ENCODE data around the gene CELA2A. TPM values are rescaled to one million over a fixed set of nuclear protein-coding genes. Genes with fewer than 3 reads are reported as not detected.

Gene CELA2A
- not detected for polyA plus RNA-seq (2013, experiment 1 of 2)
- not detected for polyA plus RNA-seq (2013, experiment 2 of 2)

DNA sequence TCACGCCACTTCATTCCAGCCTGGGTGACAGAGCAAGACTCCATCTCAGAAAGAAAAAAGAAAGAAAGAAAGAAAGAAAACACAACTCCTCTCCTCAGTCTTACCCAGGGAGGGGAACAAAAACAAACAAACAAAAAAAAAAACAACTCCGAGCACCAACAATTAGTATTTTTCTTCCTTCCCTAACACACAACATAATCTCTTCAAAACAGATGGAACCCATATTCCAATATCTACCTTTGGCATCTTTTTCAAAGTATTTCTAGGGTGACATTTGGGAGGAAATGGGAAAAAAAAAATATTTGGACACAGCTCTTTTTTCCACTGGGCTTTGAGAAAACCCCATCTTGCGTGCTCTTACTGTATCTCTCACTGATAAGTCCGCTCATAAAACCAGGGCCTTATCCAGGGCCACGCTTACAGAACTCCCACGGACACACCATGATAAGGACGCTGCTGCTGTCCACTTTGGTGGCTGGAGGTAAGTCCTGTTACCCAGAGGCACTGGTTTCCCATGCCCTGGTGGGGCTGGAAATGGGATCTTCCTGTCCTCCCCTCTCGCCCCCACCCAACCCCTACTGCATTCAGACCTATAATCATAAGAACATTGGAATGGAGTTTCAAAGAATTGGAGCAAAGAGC lies at the start of gene CELA2A:
CELA2A (plus strand) TSS at position 420 of the 642 bp plus-strand sequence; CDS start at position 442, 22 bp downstream.
- 93% methylated on average over 6 of the region's 8 CpGs for WGBS
- no peaks in the 10 kb centered on the region for H3K9me3 ChIP-seq (ENCODE audit: insufficient read depth, low read depth, low read length)
- H3K27ac ChIP-seq (ENCODE audit: low read depth, low read length), result no peak within 1 kb of the TSS
- no peaks in the 10 kb centered on the region for H3K27me3 ChIP-seq (ENCODE audit: insufficient read depth, low read length)
- H3K4me1 ChIP-seq (ENCODE audit: insufficient read depth, low read length), result no peaks in the 10 kb centered on the region; the same call in 1 of the 2 replicates
- no peaks in the 10 kb centered on the region for H3K36me3 ChIP-seq (ENCODE audit: insufficient read depth, low read length)
- no peak within 1 kb of the TSS for H3K4me3 ChIP-seq (ENCODE audit: low read length)
- no peak within 1 kb of the TSS for H3K9ac ChIP-seq (ENCODE audit: low read depth, low read length)

DNA sequence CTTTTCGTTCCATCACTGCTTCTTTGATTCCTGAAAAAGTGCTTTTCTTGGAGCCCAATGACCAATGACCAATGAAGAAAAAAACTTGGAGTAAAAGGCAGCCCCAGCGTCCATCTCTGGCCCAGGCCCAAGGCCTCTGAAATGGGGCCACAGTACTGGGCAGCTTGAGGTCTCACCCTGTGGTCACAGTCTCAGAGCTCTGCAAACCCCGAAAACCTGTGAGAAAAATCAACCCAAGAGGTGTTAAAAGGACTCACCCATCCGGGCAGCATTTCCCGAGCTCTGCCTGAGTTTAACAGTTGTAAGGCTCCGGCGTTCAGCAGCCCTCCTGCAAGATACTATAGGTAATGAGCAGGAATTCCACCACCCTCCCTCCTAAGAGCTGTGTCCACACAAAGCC lies 49.0 kb upstream of the CELA2A start:
- Histone ChIP-seq H3K9me3 (ENCODE audit: insufficient read depth, low read depth, low read length) (no peaks in the 10 kb centered on the region), H3K27me3 (ENCODE audit: insufficient read depth, low read length) (peaks cover 36% of the 10 kb centered on the region), H3K4me1 (ENCODE audit: insufficient read depth, low read length) (peaks cover 11% of the 10 kb centered on the region), H3K36me3 (ENCODE audit: insufficient read depth, low read length) (no peaks in the 10 kb centered on the region), H3K27ac (ENCODE audit: low read depth, low read length) (no peak overlapping the region), H3K4me3 (ENCODE audit: low read length) (no peak overlapping the region), H3K9ac (ENCODE audit: low read depth, low read length) (no peak overlapping the region)
- WGBS, result 88% methylated on average over 7 of the region's 7 CpGs

DNA sequence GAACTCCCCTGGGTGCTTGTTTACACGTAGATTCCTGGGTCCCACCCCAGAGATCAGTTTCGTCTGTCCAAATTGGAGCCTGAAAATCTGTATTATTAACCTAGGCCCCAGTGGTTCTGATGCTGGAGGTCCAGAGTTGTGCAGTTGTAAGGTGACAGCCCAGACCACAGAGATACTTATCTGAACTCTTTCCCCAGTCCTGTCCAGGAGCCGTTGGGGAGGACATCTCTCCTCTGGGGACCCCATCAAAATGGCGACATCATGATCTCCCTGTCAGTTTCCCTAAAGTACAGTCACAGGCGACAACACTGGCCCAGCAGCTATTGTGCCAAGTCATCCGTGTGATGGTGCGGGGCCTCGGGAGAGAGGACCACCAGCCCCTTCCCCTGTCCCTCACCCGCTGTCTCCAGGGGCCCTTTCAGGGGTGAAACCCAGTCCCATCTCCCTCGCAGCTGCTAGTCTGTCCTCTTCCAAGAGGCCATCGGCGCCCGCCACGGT lies 47.6 kb upstream of the CELA2A start:
- no peaks in the 10 kb centered on the region for H3K9me3 ChIP-seq (ENCODE audit: insufficient read depth, low read depth, low read length)
- peaks cover 36% of the 10 kb centered on the region for H3K27me3 ChIP-seq (ENCODE audit: insufficient read depth, low read length)
- no peaks in the 10 kb centered on the region for H3K36me3 ChIP-seq (ENCODE audit: insufficient read depth, low read length)
- H3K27ac ChIP-seq (ENCODE audit: low read depth, low read length), result no peak overlapping the region
- peak overlapping the region; percentile 65 for H3K9ac ChIP-seq (ENCODE audit: low read depth, low read length)
- H3K4me3 ChIP-seq (ENCODE audit: low read length), result peak overlapping the region; percentile 77
- 25% methylated on average over 14 of the region's 14 CpGs for WGBS
- peaks cover 11% of the 10 kb centered on the region for H3K4me1 ChIP-seq (ENCODE audit: insufficient read depth, low read length)

DNA sequence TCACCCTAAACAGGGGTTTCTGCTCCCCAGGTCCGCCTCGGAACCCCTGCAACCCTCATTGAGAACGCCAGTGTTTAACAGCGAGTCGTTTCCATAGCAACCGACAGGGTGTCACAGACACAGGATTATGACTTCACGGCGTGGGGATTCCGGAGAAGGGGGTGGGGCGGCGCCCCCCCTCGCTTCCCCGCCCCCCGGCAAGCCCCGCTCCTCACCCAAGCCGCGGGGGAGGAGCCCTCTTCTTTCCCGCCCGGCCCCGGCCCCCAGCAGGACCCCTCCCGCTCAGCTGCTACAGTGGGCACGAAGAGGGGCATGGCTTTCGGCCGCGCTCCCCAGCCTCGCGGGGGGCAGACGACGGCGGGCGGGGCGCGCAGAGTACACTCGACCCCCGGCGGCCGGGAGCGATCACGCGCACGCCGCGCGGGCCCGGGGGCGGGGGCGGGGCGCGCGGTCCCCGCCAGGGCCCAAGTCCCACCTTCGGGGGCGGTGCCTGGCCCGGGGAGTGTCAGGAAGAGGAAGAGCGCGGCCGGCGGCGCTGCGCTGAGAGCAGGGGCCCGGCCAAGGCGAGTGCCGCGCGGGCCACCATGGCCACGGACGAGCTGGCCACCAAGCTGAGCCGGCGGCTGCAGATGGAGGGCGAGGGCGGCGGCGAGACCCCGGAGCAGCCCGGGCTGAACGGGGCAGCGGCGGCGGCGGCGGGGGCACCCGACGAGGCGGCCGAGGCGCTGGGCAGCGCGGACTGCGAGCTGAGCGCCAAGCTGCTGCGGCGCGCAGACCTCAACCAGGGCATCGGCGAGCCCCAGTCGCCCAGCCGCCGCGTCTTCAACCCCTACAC lies 46.9 kb upstream of the CELA2A start, which contains the start of gene EFHD2:
EFHD2 (plus strand) TSS at position 501 of the 835 bp plus-strand sequence; CDS start at position 585, 84 bp downstream.
- Histone ChIP-seq H3K9me3 (ENCODE audit: insufficient read depth, low read depth, low read length) (no peaks in the 10 kb centered on the region), H3K4me1 (ENCODE audit: insufficient read depth, low read length) (peaks cover 11% of the 10 kb centered on the region), H3K27ac (ENCODE audit: low read depth, low read length) (no peak within 1 kb of the TSS), H3K27me3 (ENCODE audit: insufficient read depth, low read length) (peaks cover 36% of the 10 kb centered on the region), H3K4me3 (ENCODE audit: low read length) (peak within 1 kb of the TSS; percentile 77), H3K9ac (ENCODE audit: low read depth, low read length) (peak within 1 kb of the TSS; percentile 65), H3K36me3 (ENCODE audit: insufficient read depth, low read length) (no peaks in the 10 kb centered on the region)
- WGBS, result under 1% methylated on average over 97 of the region's 99 CpGs

GRCh38 chr1:15410223-15410883 lies 46.2 kb upstream of the CELA2A start:
- Histone ChIP-seq H3K4me1 (ENCODE audit: insufficient read depth, low read length) (peaks cover 11% of the 10 kb centered on the region), H3K36me3 (ENCODE audit: insufficient read depth, low read length) (no peaks in the 10 kb centered on the region), H3K27ac (ENCODE audit: low read depth, low read length) (no peak overlapping the region), H3K9me3 (ENCODE audit: insufficient read depth, low read depth, low read length) (no peaks in the 10 kb centered on the region), H3K9ac (ENCODE audit: low read depth, low read length) (peak overlapping the region; percentile 44; the same call in 1 of the 2 replicates), H3K4me3 (ENCODE audit: low read length) (peak overlapping the region; percentile 77), H3K27me3 (ENCODE audit: insufficient read depth, low read length) (peaks cover 36% of the 10 kb centered on the region)
- WGBS, result 4% methylated on average over 53 of the region's 53 CpGs

GRCh38 chr1:15410884-15411245 lies 45.7 kb upstream of the CELA2A start:
- Histone ChIP-seq H3K4me3 (ENCODE audit: low read length) (peak overlapping the region; percentile 77), H3K27me3 (ENCODE audit: insufficient read depth, low read length) (peaks cover 36% of the 10 kb centered on the region), H3K36me3 (ENCODE audit: insufficient read depth, low read length) (no peaks in the 10 kb centered on the region), H3K9ac (ENCODE audit: low read depth, low read length) (no peak overlapping the region), H3K9me3 (ENCODE audit: insufficient read depth, low read depth, low read length) (no peaks in the 10 kb centered on the region), H3K27ac (ENCODE audit: low read depth, low read length) (no peak overlapping the region), H3K4me1 (ENCODE audit: insufficient read depth, low read length) (peaks cover 11% of the 10 kb centered on the region)
- WGBS, result 60% methylated on average over 11 of the region's 11 CpGs

GRCh38 chr1:15411593-15412137 lies 44.9 kb upstream of the CELA2A start:
- 64% methylated on average over 12 of the region's 12 CpGs for WGBS
- Histone ChIP-seq H3K9ac (ENCODE audit: low read depth, low read length) (no peak overlapping the region), H3K27ac (ENCODE audit: low read depth, low read length) (no peak overlapping the region)

DNA sequence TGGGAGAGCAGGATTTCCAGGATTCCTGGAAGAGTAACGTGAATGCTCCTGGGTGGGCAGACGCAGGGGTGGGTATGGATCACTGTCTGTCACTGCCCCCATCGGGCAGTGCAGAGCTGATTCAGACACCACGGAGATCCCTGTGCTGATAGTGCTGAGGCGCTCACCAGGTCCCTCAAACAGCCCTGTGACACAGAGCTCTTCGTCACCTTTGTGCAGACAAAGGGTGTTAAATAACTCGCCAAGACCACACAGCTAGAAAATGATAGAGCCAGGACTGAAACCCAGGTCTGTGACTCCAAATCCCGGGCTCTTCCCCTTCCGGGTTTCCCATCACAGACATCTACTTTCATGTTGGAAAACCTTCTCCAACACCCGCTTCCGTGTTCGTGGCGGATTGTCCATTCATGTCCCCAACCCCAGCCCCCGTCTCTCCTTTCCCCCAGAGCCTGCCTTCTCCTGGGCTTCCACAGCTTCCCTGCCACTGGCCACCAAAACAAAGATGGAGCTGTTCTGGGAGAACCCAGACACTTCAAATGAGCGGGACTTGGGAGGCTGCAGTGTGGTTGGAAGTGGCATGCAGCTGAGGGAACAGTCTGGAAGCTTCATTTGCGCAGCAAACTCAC lies 44.2 kb upstream of the CELA2A start:
- no peak overlapping the region for H3K27ac ChIP-seq (ENCODE audit: low read depth, low read length)
- H3K27me3 ChIP-seq (ENCODE audit: insufficient read depth, low read length), result peaks cover 36% of the 10 kb centered on the region
- WGBS, result 78% methylated on average over 16 of the region's 16 CpGs
- no peaks in the 10 kb centered on the region for H3K36me3 ChIP-seq (ENCODE audit: insufficient read depth, low read length)
- no peak overlapping the region for H3K9ac ChIP-seq (ENCODE audit: low read depth, low read length)
- peaks cover 11% of the 10 kb centered on the region for H3K4me1 ChIP-seq (ENCODE audit: insufficient read depth, low read length)
- no peaks in the 10 kb centered on the region for H3K9me3 ChIP-seq (ENCODE audit: insufficient read depth, low read depth, low read length)
- H3K4me3 ChIP-seq (ENCODE audit: low read length), result no peak overlapping the region

More at GRCh38 chr1:15411593-15412137, 44.9 kb upstream of the CELA2A start:
- Histone ChIP-seq H3K4me3 (ENCODE audit: low read length) (no peak overlapping the region), H3K9me3 (ENCODE audit: insufficient read depth, low read depth, low read length) (no peaks in the 10 kb centered on the region), H3K4me1 (ENCODE audit: insufficient read depth, low read length) (peaks cover 11% of the 10 kb centered on the region), H3K27me3 (ENCODE audit: insufficient read depth, low read length) (peaks cover 36% of the 10 kb centered on the region), H3K36me3 (ENCODE audit: insufficient read depth, low read length) (no peaks in the 10 kb centered on the region)

GRCh38 chr1:15412843-15413242 lies 43.7 kb upstream of the CELA2A start:
- 93% methylated on average over 11 of the region's 11 CpGs for WGBS
- Histone ChIP-seq H3K9me3 (ENCODE audit: insufficient read depth, low read depth, low read length) (no peaks in the 10 kb centered on the region), H3K27ac (ENCODE audit: low read depth, low read length) (no peak overlapping the region), H3K4me1 (ENCODE audit: insufficient read depth, low read length) (peaks cover 11% of the 10 kb centered on the region), H3K36me3 (ENCODE audit: insufficient read depth, low read length) (no peaks in the 10 kb centered on the region), H3K27me3 (ENCODE audit: insufficient read depth, low read length) (peaks cover 36% of the 10 kb centered on the region), H3K4me3 (ENCODE audit: low read length) (no peak overlapping the region), H3K9ac (ENCODE audit: low read depth, low read length) (no peak overlapping the region)

- Histone ChIP-seq H3K4me1 (ENCODE audit: insufficient read depth, low read length) (peaks cover 9% of the 10 kb centered on the region), H3K9ac (ENCODE audit: low read depth, low read length) (no peak overlapping the region), H3K27ac (ENCODE audit: low read depth, low read length) (no peak overlapping the region), H3K27me3 (ENCODE audit: insufficient read depth, low read length) (peaks cover 26% of the 10 kb centered on the region), H3K9me3 (ENCODE audit: insufficient read depth, low read depth, low read length) (no peaks in the 10 kb centered on the region), H3K36me3 (ENCODE audit: insufficient read depth, low read length) (no peaks in the 10 kb centered on the region), H3K4me3 (ENCODE audit: low read length) (no peak overlapping the region)
- 85% methylated on average over 20 of the region's 20 CpGs for WGBS
Measured at GRCh38 chr1:15413563-15414444, 42.7 kb upstream of the CELA2A start.
